HG02571 (cell line): ENCODE data around the gene DAPK3.
"Not testable (repeated sequence)": the region's sequence is repeated elsewhere in the genome, so short reads cannot be mapped to it uniquely, and the experiment has no call there.

Experiments
- ATAC-seq: cut with Tn5 transposase; IDR thresholded peaks from one replicate; pipeline ENCODE4 v1.9.1; 2021; ENCODE audit warnings: mild to moderate bottlenecking, moderate library complexity; ENCODE audit not compliant: unreplicated experiment

Gene DAPK3

GRCh38 chr19:3979289-3979673, 8.4 kb upstream of the DAPK3 start:
- no peak for ATAC-seq

GRCh38 chr19:3978145-3978544, 7.2 kb upstream of the DAPK3 start:
- no peak for ATAC-seq

- no peak for ATAC-seq
These were observed 6.6 kb upstream of the DAPK3 start for GRCh38 chr19:3977242-3978143.

GRCh38 chr19:3976495-3977241, 5.8 kb upstream of the DAPK3 start:
- no peak for ATAC-seq

- ATAC-seq = no peak
These were observed 4.8 kb upstream of the DAPK3 start for GRCh38 chr19:3975637-3976087.

GRCh38 chr19:3975144-3975543, 4.2 kb upstream of the DAPK3 start:
- no peak for ATAC-seq

- ATAC-seq = no peak
These were observed 539 bp downstream of the DAPK3 start for GRCh38 chr19:3970313-3970807.

GRCh38 chr19:3969435-3970312, 1.2 kb downstream of the DAPK3 start:
- ATAC-seq = no peak

GRCh38 chr19:3968556-3969434, 2.1 kb downstream of the DAPK3 start:
- no peak for ATAC-seq

GRCh38 chr19:3967983-3968382, 2.9 kb downstream of the DAPK3 start:
- not testable (repeated sequence) for ATAC-seq

GRCh38 chr19:3966051-3967017, 4.6 kb downstream of the DAPK3 start:
- no peak for ATAC-seq

GRCh38 chr19:3964256-3965194, 6.4 kb downstream of the DAPK3 start:
- no peak for ATAC-seq

- no peak for ATAC-seq
These were observed 7.2 kb downstream of the DAPK3 start for GRCh38 chr19:3963458-3964255.

GRCh38 chr19:3961007-3961406, 9.9 kb downstream of the DAPK3 start:
- ATAC-seq = no peak

- no peak for ATAC-seq
These were observed 11.2 kb downstream of the DAPK3 start for GRCh38 chr19:3959766-3960131.

GRCh38 chr19:3958836-3959765, 11.8 kb downstream of the DAPK3 start:
- ATAC-seq = no peak
